ENCODE results near the gene PTGES.

The PTGES gene

GRCh38 chr9:129709438-129710168 lies 43.2 kb downstream of the PTGES start:
- no peaks in the 10 kb centered on the region for H3K36me3 ChIP-seq (replicated peaks)
- TF ChIP-seq CTCF (IDR thresholded peaks at IDR 0.05; ENCODE audit: low read depth, low read length, missing control alignments) = no peak
- H3K4me3 ChIP-seq (ENCODE audit: low read depth, low read length) = no peak overlapping the region
- H3K27ac ChIP-seq = no peak overlapping the region
- no peaks in the 10 kb centered on the region for H3K27me3 ChIP-seq (replicated peaks)
- DNase-seq = no peak
- in situ Hi-C loops (cut with HindIII; ENCODE audit: low pct_ligation_motif_present, low sequenced_read_pairs) = no loop called here

DNA sequence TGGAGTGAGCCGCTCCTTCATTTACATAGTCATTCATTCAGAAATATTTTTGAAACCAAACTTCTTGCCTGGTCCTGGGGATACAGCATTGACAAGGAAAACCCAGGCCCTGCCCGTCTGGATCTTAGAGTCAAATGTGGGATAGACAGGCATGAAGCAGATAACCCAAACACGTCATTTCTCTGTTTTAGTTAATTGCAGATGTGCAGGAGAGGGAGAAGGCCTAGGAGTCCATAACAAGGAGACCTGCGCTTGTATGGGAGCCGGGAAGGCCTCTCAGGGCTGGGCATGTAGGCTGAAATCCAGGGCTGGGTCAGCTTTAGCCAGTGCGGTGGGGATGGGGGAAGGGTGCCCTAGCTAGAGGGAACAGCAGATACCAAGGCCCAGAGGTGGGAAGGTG lies 44.0 kb downstream of the PTGES start:
- no peaks in the 10 kb centered on the region for H3K36me3 ChIP-seq (replicated peaks)
- no peak for TF ChIP-seq CTCF (IDR thresholded peaks at IDR 0.05; ENCODE audit: low read depth, low read length, missing control alignments)
- no peak overlapping the region for H3K27ac ChIP-seq
- no peak for DNase-seq
- no peak overlapping the region for H3K4me3 ChIP-seq (ENCODE audit: low read depth, low read length)
- no peaks in the 10 kb centered on the region for H3K27me3 ChIP-seq (replicated peaks)
- in situ Hi-C loops (cut with HindIII; ENCODE audit: low pct_ligation_motif_present, low sequenced_read_pairs) = no loop called here

- in situ Hi-C loops (cut with HindIII; ENCODE audit: low pct_ligation_motif_present, low sequenced_read_pairs) = no loop called here
- H3K4me3 ChIP-seq (ENCODE audit: low read depth, low read length) = no peak overlapping the region
- H3K27ac ChIP-seq = no peak overlapping the region
- no peak for TF ChIP-seq CTCF (IDR thresholded peaks at IDR 0.05; ENCODE audit: low read depth, low read length, missing control alignments)
- no peaks in the 10 kb centered on the region for H3K36me3 ChIP-seq (replicated peaks)
- no peaks in the 10 kb centered on the region for H3K27me3 ChIP-seq (replicated peaks)
- DNase-seq = no peak
Observed at GRCh38 chr9:129704807-129705206, 48.0 kb downstream of the PTGES start.

GRCh38 chr9:129703667-129704355 lies 49.0 kb downstream of the PTGES start:
- Histone ChIP-seq H3K27ac (no peak overlapping the region), H3K27me3 (replicated peaks) (no peaks in the 10 kb centered on the region), H3K4me3 (ENCODE audit: low read depth, low read length) (no peak overlapping the region), H3K36me3 (replicated peaks) (no peaks in the 10 kb centered on the region)
- no peak for DNase-seq
- TF ChIP-seq CTCF (IDR thresholded peaks at IDR 0.05; ENCODE audit: low read depth, low read length, missing control alignments) = no peak
- in situ Hi-C loops (cut with HindIII; ENCODE audit: low pct_ligation_motif_present, low sequenced_read_pairs) = no loop called here

- DNase-seq = no peak
- no peaks in the 10 kb centered on the region for H3K36me3 ChIP-seq (replicated peaks)
- TF ChIP-seq CTCF (IDR thresholded peaks at IDR 0.05; ENCODE audit: low read depth, low read length, missing control alignments) = no peak
- no peak overlapping the region for H3K27ac ChIP-seq
- H3K27me3 ChIP-seq (replicated peaks) = no peaks in the 10 kb centered on the region
- in situ Hi-C loops (cut with HindIII; ENCODE audit: low pct_ligation_motif_present, low sequenced_read_pairs) = no loop called here
- H3K4me3 ChIP-seq (ENCODE audit: low read depth, low read length) = no peak overlapping the region
Observed at GRCh38 chr9:129702589-129703520, 50.0 kb downstream of the PTGES start.
